Measurements from ENCODE around the gene CEMIP2. TPM values are rescaled to one million over a fixed set of nuclear protein-coding genes. Genes with fewer than 3 reads are reported as not detected.

The CEMIP2 gene
- total and polyA plus RNA-seq, 10 of the 15 experiments (the other 5 are each of a cell fraction or from before 2014, with no cell fraction given): 0.50 to 19.2 (median 1.2) TPM

DNA sequence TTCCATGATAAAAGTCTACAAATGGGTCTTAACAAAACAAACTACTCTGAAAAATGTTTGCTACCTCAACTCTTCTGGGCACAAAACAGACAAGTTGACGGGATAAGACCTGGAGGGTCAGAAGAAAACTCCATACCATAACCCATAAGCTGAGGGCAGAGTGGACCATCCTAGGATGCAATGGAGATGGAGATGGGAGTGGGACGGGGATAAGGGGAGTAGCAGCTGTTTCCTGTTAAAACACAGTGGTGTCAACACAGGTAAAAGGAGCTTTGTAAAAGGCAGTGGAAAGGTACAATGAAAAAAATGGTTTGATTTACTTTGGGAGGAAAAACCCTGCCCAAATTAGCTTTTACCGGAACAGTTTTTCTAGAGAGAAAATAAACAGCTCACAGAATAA, 41.6 kb downstream of the CEMIP2 start:
- FAIRE-seq (no peak), ATAC-seq (no peak), DNase-seq (ENCODE audit: low read depth, low spot score) (no peak)
- 52% methylated on average over 3 of the region's 3 CpGs for WGBS (ENCODE audit: insufficient coverage, insufficient replicate concordance, low lambda C conversion rate, missing lambda C conversion rate)
- POLR2A ChIA-PET: no interaction called here
- no TSS peak for BruUV-seq (replicated peaks)
- Histone ChIP-seq H3K4me2 (ENCODE audit: control insufficient read depth, insufficient read depth) (no peak overlapping the region), H3K27me3 (replicated peaks in 1 of 2; ENCODE audit: control insufficient read depth in 2 of 2, insufficient read depth in 2 of 2, low read length in 1 of 2) (no peaks in the 10 kb centered on the region), H3K27ac (ENCODE audit: control insufficient read depth, insufficient read depth) (no peak overlapping the region), H3K79me2 (ENCODE audit: control insufficient read depth, insufficient read depth, low read length) (no peaks in the 10 kb centered on the region), H4K20me1 (ENCODE audit: control insufficient read depth, insufficient read depth) (no peaks in the 10 kb centered on the region), H3K36me3 (ENCODE audit: control insufficient read depth in 2 of 2, insufficient read depth in 2 of 2, low read length in 1 of 2) (no peaks in the 10 kb centered on the region), H3K9me3 (replicated peaks; ENCODE audit: control insufficient read depth, insufficient read depth, low read length) (no peaks in the 10 kb centered on the region), H2AFZ (ENCODE audit: control insufficient read depth, low read depth, low read length) (no peak overlapping the region), H3K9ac (ENCODE audit: control insufficient read depth, insufficient read depth, low read length) (no peak overlapping the region), H3K4me1 (ENCODE audit: control insufficient read depth, insufficient read depth, low read length) (no peaks in the 10 kb centered on the region), H3K4me3 (no peak overlapping the region)
- SMC1A ChIA-PET (ENCODE audit: uncharacterized antibody, unreplicated experiment): interaction anchor here (0.9 to 1.5 kb wide), 2 partner anchors 9 to 11 kb away, joined by 3 to 5 read pairs; no protein-coding TSS in a partner anchor
- in situ Hi-C loops (cut with MboI) (no loop called here), intact Hi-C loops (cut with micrococcal nuclease; ENCODE audit: unreplicated experiment) (no loop called here)
- CTCF ChIA-PET: no interaction called here
- RAD21 ChIA-PET (ENCODE audit: unreplicated experiment): no interaction called here
- TF ChIP-seq SMAD1 (IDR thresholded peaks at IDR 0.05; ENCODE audit: low read depth, partially characterized antibody) (no peak), SMC3 (IDR thresholded peaks at IDR 0.05; ENCODE audit: borderline replicate concordance, low read length) (no peak)

DNA sequence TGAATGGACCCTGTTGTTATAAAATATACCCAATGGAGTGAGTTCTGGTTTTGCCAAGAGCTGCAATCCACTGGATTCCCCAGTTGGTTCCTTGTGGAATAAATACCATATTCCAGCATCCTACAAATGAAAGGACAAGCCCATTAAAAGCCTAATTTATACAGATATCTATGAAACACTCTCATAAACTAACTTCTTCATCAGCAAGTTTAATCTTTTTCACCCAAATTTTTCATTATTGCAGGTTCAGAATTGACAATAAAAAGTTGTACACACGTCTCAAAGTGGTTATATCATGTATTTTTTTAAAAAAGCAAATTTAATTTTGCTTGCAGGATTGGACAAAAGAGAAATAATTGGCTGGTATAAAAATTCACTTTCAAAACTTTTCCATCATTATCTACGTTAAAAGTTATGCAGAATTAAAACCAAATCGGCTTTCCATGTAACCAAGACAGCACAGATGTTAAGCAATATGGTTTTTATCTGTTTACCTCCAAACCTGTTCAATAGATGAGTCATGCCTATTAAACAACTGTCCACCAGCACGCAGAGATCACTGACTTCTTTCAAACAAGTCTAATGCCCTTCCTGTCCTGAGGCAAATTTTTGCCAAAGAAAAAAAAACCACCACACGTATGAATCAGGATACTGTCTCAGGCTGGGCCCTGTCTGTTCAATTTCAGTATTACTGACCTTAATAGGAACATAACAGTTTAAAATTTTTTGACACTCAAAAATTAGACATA, 42.5 kb downstream of the CEMIP2 start:
- DNase-seq (ENCODE audit: low read depth, low spot score) (no peak), FAIRE-seq (no peak), ATAC-seq (no peak)
- BruUV-seq (replicated peaks): no TSS peak
- ChIA-PET CTCF (interaction anchor here (1.0 kb wide), 1 partner anchor 519 kb away, joined by 3 read pairs; no protein-coding TSS in a partner anchor), RAD21 (ENCODE audit: unreplicated experiment) (no interaction called here), SMC1A (ENCODE audit: uncharacterized antibody, unreplicated experiment) (interaction anchor here (1.5 kb wide), 1 partner anchor 11 kb away, joined by 5 read pairs; no protein-coding TSS in a partner anchor), POLR2A (interaction anchor here (0.6 kb wide), 1 partner anchor 283 kb away, joined by 3 read pairs; no protein-coding TSS in a partner anchor)
- TF ChIP-seq TBL1XR1 (IDR thresholded peaks at IDR 0.05; ENCODE audit: low read depth, low read length): no peak
- no peak for TF ChIP-seq ASH2L (IDR thresholded peaks at IDR 0.05; ENCODE audit: borderline replicate concordance, low read depth)
- TF ChIP-seq ATF7 (IDR thresholded peaks at IDR 0.05; ENCODE audit: low read depth): no peak
- no peak for TF ChIP-seq SRF (IDR thresholded peaks at IDR 0.05; ENCODE audit: low read depth in 2 of 2, low read length in 2 of 2)
- no peak for TF ChIP-seq ZNF622 (IDR thresholded peaks at IDR 0.05)
- TF ChIP-seq STAT3 (IDR thresholded peaks at IDR 0.05; ENCODE audit: low read depth, low read length): no peak
- TF ChIP-seq PRDM15 (CRISPR knock-in tag; IDR thresholded peaks at IDR 0.05): no peak
- TF ChIP-seq BACH1 (IDR thresholded peaks at IDR 0.05; ENCODE audit: borderline replicate concordance): no peak
- no peak for TF ChIP-seq TARDBP (IDR thresholded peaks at IDR 0.05; ENCODE audit: borderline replicate concordance)
- Histone ChIP-seq H4K20me1 (ENCODE audit: control insufficient read depth, insufficient read depth) (no peaks in the 10 kb centered on the region), H3K4me2 (ENCODE audit: control insufficient read depth, insufficient read depth) (no peak overlapping the region), H3K4me3 (no peak overlapping the region), H2AFZ (ENCODE audit: control insufficient read depth, low read depth, low read length) (no peak overlapping the region), H3K36me3 (ENCODE audit: control insufficient read depth in 2 of 2, insufficient read depth in 2 of 2, low read length in 1 of 2) (no peaks in the 10 kb centered on the region), H3K9me3 (replicated peaks; ENCODE audit: control insufficient read depth, insufficient read depth, low read length) (no peaks in the 10 kb centered on the region), H3K9ac (ENCODE audit: control insufficient read depth, insufficient read depth, low read length) (no peak overlapping the region), H3K4me1 (ENCODE audit: control insufficient read depth, insufficient read depth, low read length) (no peaks in the 10 kb centered on the region), H3K79me2 (ENCODE audit: control insufficient read depth, insufficient read depth, low read length) (no peaks in the 10 kb centered on the region), H3K27me3 (replicated peaks in 1 of 2; ENCODE audit: control insufficient read depth in 2 of 2, insufficient read depth in 2 of 2, low read length in 1 of 2) (no peaks in the 10 kb centered on the region), H3K27ac (ENCODE audit: control insufficient read depth, insufficient read depth) (no peak overlapping the region)
- WGBS (ENCODE audit: insufficient coverage, insufficient replicate concordance, low lambda C conversion rate, missing lambda C conversion rate): 13% methylated on average over 5 of the region's 5 CpGs
- intact Hi-C loops (cut with micrococcal nuclease; ENCODE audit: unreplicated experiment) (no loop called here), in situ Hi-C loops (cut with MboI) (no loop called here)

Measured in GM12878 (cell line).